WTC11 (cell line): ENCODE measurements around the gene KLK13. TPM values are rescaled to one million over a fixed set of nuclear protein-coding genes. Genes with fewer than 3 reads are reported as not detected.
A peak's percentile ranks its signal among the peaks of the same experiment; 100 is the strongest.

Experiments used
- ATAC-seq: fragments of 200-7000 bp; cut with Tn5 transposase; 2 replicates; pipeline ENCODE4 v1.10.0; 2021; ENCODE audit warnings: mild to moderate bottlenecking, moderate library complexity
- CTCF ChIA-PET: fragments of 300-600 bp; sonication (Branson Sonifier 250); formaldehyde crosslinking; loops from one replicate; lab custom pipeline; 2021; ENCODE audit warnings: antibody characterized with exemption; lab: Charles Lee
- POLR2A ChIA-PET: fragments of 350-600 bp; sonication (Branson Sonifier 250); formaldehyde crosslinking; loops from one replicate; lab custom pipeline; 2021; ENCODE audit warnings: antibody characterized with exemption; lab: Charles Lee
- DNase-seq: peaks from one replicate; pipeline ENCODE4 v3.0.0; 2021; ENCODE audit warnings: low spot score
- H3K27ac Mint-ChIP-seq: 2 replicates; pipeline ENCODE4 v1.8.0; 2021; ENCODE audit warnings: mixed read lengths
- H3K27me3 Mint-ChIP-seq: 2 replicates; pipeline ENCODE4 v1.8.0; 2021; ENCODE audit warnings: low read depth, mild to moderate bottlenecking, moderate library complexity, mixed read lengths
- H3K36me3 Mint-ChIP-seq: 2 replicates; pipeline ENCODE4 v1.8.0; 2021; ENCODE audit warnings: mixed read lengths
- H3K4me1 Mint-ChIP-seq: 2 replicates; pipeline ENCODE4 v1.8.0; 2022; ENCODE audit warnings: mixed read lengths
- H3K4me3 Mint-ChIP-seq: 2 replicates; pipeline ENCODE4 v1.8.0; 2021; ENCODE audit warnings: mild to moderate bottlenecking, moderate library complexity, mixed read lengths
- H3K9me3 Mint-ChIP-seq: 2 replicates; pipeline ENCODE4 v1.8.0; 2021; ENCODE audit warnings: mixed read lengths
- ATF6 ChIP-seq: sonication (generic); formaldehyde crosslinking; IDR thresholded peaks from 2 replicates; pipeline ENCODE4 v1.8.1; 2023; ENCODE audit warnings: mild to moderate bottlenecking, missing genetic modification reagents
- CREB1 ChIP-seq: sonication (generic); formaldehyde crosslinking; IDR thresholded peaks from 2 replicates; pipeline ENCODE4 v1.8.0; 2023; ENCODE audit warnings: mild to moderate bottlenecking, missing genetic modification reagents
- CTCF ChIP-seq: fragments of 200-600 bp; IDR thresholded peaks from 2 replicates; pipeline ENCODE4 v1.8.0; 2022; ENCODE audit warnings: antibody characterized with exemption
- ELF4 ChIP-seq: sonication (generic); formaldehyde crosslinking; IDR thresholded peaks from 2 replicates; pipeline ENCODE4 v1.8.1; 2022; ENCODE audit warnings: low read depth, mild to moderate bottlenecking, moderate library complexity, missing genetic modification reagents
- FOXJ3 ChIP-seq: sonication (generic); formaldehyde crosslinking; IDR thresholded peaks from 2 replicates; pipeline ENCODE4 v1.9.0; 2021; ENCODE audit warnings: missing genetic modification reagents, mild to moderate bottlenecking, borderline replicate concordance
- FOXK1 ChIP-seq: sonication (generic); formaldehyde crosslinking; IDR thresholded peaks from 2 replicates; pipeline ENCODE4 v1.8.0; 2022; ENCODE audit warnings: mild to moderate bottlenecking, moderate library complexity, missing genetic modification reagents
- GRHL2 ChIP-seq: fragments of 250-450 bp; sonication (Bioruptor Pico); IDR thresholded peaks from 2 replicates; pipeline ENCODE4 v1.8.0; 2022; ENCODE audit warnings: mild to moderate bottlenecking, moderate library complexity; ENCODE audit not compliant: insufficient replicate concordance, severe bottlenecking
- MLX ChIP-seq: sonication (generic); formaldehyde crosslinking; IDR thresholded peaks from 2 replicates; pipeline ENCODE4 v1.8.1; 2023; ENCODE audit warnings: mild to moderate bottlenecking, missing genetic modification reagents, moderate library complexity
- NR1H2 ChIP-seq: sonication (generic); formaldehyde crosslinking; IDR thresholded peaks from 2 replicates; pipeline ENCODE4 v1.9.0; 2021; ENCODE audit warnings: mild to moderate bottlenecking, moderate library complexity, missing genetic modification reagents
- NR3C1 ChIP-seq: sonication (generic); formaldehyde crosslinking; conservative IDR thresholded peaks from 2 replicates; pipeline ENCODE4 v1.8.1; 2023; ENCODE audit warnings: low read depth, mild to moderate bottlenecking, missing genetic modification reagents
- OVOL2 ChIP-seq: fragments of 250-450 bp; sonication (Bioruptor Pico); IDR thresholded peaks from 2 replicates; pipeline ENCODE4 v1.9.0; 2021; ENCODE audit warnings: mild to moderate bottlenecking, borderline replicate concordance
- RELA ChIP-seq: sonication (generic); formaldehyde crosslinking; IDR thresholded peaks from 2 replicates; pipeline ENCODE4 v1.8.1; 2022; ENCODE audit warnings: missing genetic modification reagents, mild to moderate bottlenecking, borderline replicate concordance
- TCF7 ChIP-seq: sonication (generic); formaldehyde crosslinking; IDR thresholded peaks from 2 replicates; pipeline ENCODE4 v1.8.0; 2022; ENCODE audit warnings: mild to moderate bottlenecking, low read depth, missing genetic modification reagents, moderate library complexity
- TEAD4 ChIP-seq: sonication (generic); formaldehyde crosslinking; IDR thresholded peaks from 2 replicates; pipeline ENCODE4 v1.8.0; 2022; ENCODE audit warnings: mild to moderate bottlenecking, missing genetic modification reagents
- ZMAT4 ChIP-seq: fragments of 250-450 bp; sonication (Bioruptor Pico); IDR thresholded peaks from 2 replicates; pipeline ENCODE4 v1.9.0; 2021; ENCODE audit warnings: mild to moderate bottlenecking
- total RNA-seq: library from RNA; stranded (reverse); gene quantifications from 3 replicates; pipeline ENCODE4 v1.2.3, GENCODE V29; 2021
- TF ChIP-seq, protein P1 (sequence below): sonication (generic); formaldehyde crosslinking; IDR thresholded peaks from 2 replicates; pipeline ENCODE4 v1.8.0; 2022; ENCODE audit warnings: mild to moderate bottlenecking, missing genetic modification reagents
- TF ChIP-seq, protein P2 (sequence below): sonication (generic); formaldehyde crosslinking; IDR thresholded peaks from 2 replicates; pipeline ENCODE4 v1.8.0; 2022; ENCODE audit warnings: mild to moderate bottlenecking, missing genetic modification reagents
- TF ChIP-seq, protein P3 (sequence below): fragments of 250-450 bp; sonication (Bioruptor Pico); IDR thresholded peaks from 2 replicates; pipeline ENCODE4 v1.8.0; 2021; ENCODE audit warnings: mild to moderate bottlenecking
- TF ChIP-seq, protein P4 (sequence below): sonication (generic); formaldehyde crosslinking; IDR thresholded peaks from 2 replicates; pipeline ENCODE4 v1.8.1; 2022; ENCODE audit warnings: missing genetic modification reagents, borderline replicate concordance

The KLK13 gene
- total RNA-seq, 1 experiment from 2014 or later, result 3.1 TPM

- TF ChIP-seq ATF6 (CRISPR knock-in tag) (no peak), TEAD4 (no peak), ELF4 (no peak), CREB1 (no peak), OVOL2 (CRISPR knock-in tag) (no peak)
Observed at GRCh38 chr19:51066393-51067186, 1.7 kb upstream of the KLK13 start (continued).

GRCh38 chr19:51065221-51065960 is 499 bp upstream of the KLK13 start:
- H3K27ac Mint-ChIP-seq, result no peak overlapping the region
- no peak for TF ChIP-seq ELF4
- TF ChIP-seq, protein P1, sequence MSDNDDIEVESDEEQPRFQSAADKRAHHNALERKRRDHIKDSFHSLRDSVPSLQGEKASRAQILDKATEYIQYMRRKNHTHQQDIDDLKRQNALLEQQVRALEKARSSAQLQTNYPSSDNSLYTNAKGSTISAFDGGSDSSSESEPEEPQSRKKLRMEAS (CRISPR knock-in tag), result 0 out of 2 replicates have a peak, but pooled peaks have one; percentile 14
- H3K4me3 Mint-ChIP-seq, result peak overlapping the region; percentile 76
- ChIA-PET CTCF (interaction anchor here (0.8 to 3.0 kb wide), 11 partner anchors 13 to 269 kb away, joined by 3 to 19 read pairs (median 5); partner anchors contain the start of genes KLK10 and KLK11), POLR2A (interaction anchor here (1.5 to 1.7 kb wide), 2 partner anchors 47 to 48 kb away, joined by 3 to 5 read pairs; no protein-coding TSS in a partner anchor)
- peaks cover 10% of the 10 kb centered on the region for H3K27me3 Mint-ChIP-seq
- no peak for DNase-seq
- peaks cover 8% of the 10 kb centered on the region for H3K4me1 Mint-ChIP-seq
- H3K36me3 Mint-ChIP-seq, result no peaks in the 10 kb centered on the region
- peak; percentile 80 for ATAC-seq
- H3K9me3 Mint-ChIP-seq, result peaks cover 17% of the 10 kb centered on the region

- ATAC-seq (no peak), DNase-seq (no peak)
- Mint-ChIP-seq H3K9me3 (peaks cover 17% of the 10 kb centered on the region), H3K27me3 (peaks cover 10% of the 10 kb centered on the region), H3K36me3 (no peaks in the 10 kb centered on the region), H3K4me1 (peaks cover 8% of the 10 kb centered on the region), H3K4me3 (peak overlapping the region; percentile 53), H3K27ac (no peak overlapping the region)
- CTCF ChIA-PET, result interaction anchor here (0.6 to 3.0 kb wide), 3 partner anchors 11 to 318 kb away, joined by 4 to 19 read pairs (median 6); no protein-coding TSS in a partner anchor
- POLR2A ChIA-PET, result interaction anchor here (0.6 kb wide), 1 partner anchor 46 kb away, joined by 3 read pairs; no protein-coding TSS in a partner anchor
- TF ChIP-seq NR3C1 (no peak), NR1H2 (no peak), CTCF (no peak)
- TF ChIP-seq, protein P2, sequence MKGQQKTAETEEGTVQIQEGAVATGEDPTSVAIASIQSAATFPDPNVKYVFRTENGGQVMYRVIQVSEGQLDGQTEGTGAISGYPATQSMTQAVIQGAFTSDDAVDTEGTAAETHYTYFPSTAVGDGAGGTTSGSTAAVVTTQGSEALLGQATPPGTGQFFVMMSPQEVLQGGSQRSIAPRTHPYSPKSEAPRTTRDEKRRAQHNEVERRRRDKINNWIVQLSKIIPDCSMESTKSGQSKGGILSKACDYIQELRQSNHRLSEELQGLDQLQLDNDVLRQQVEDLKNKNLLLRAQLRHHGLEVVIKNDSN (CRISPR knock-in tag), result no peak
Observed at GRCh38 chr19:51063664-51064063, 1.2 kb downstream of the KLK13 start.

- CTCF ChIA-PET, result no interaction called here
- ATAC-seq (no peak), DNase-seq (no peak)
- Mint-ChIP-seq H3K4me1 (peaks cover 5% of the 10 kb centered on the region), H3K36me3 (no peaks in the 10 kb centered on the region), H3K4me3 (no peak overlapping the region), H3K27ac (no peak overlapping the region), H3K27me3 (peaks cover 8% of the 10 kb centered on the region), H3K9me3 (peaks cover 10% of the 10 kb centered on the region)
- TF ChIP-seq RELA, result no peak
- TF ChIP-seq MLX (CRISPR knock-in tag), result no peak
- no peak for TF ChIP-seq GRHL2
- TF ChIP-seq, protein P3, sequence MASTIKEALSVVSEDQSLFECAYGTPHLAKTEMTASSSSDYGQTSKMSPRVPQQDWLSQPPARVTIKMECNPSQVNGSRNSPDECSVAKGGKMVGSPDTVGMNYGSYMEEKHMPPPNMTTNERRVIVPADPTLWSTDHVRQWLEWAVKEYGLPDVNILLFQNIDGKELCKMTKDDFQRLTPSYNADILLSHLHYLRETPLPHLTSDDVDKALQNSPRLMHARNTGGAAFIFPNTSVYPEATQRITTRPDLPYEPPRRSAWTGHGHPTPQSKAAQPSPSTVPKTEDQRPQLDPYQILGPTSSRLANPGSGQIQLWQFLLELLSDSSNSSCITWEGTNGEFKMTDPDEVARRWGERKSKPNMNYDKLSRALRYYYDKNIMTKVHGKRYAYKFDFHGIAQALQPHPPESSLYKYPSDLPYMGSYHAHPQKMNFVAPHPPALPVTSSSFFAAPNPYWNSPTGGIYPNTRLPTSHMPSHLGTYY (CRISPR knock-in tag), result no peak
- TF ChIP-seq FOXK1 (CRISPR knock-in tag), result no peak
- TF ChIP-seq, protein P4, sequence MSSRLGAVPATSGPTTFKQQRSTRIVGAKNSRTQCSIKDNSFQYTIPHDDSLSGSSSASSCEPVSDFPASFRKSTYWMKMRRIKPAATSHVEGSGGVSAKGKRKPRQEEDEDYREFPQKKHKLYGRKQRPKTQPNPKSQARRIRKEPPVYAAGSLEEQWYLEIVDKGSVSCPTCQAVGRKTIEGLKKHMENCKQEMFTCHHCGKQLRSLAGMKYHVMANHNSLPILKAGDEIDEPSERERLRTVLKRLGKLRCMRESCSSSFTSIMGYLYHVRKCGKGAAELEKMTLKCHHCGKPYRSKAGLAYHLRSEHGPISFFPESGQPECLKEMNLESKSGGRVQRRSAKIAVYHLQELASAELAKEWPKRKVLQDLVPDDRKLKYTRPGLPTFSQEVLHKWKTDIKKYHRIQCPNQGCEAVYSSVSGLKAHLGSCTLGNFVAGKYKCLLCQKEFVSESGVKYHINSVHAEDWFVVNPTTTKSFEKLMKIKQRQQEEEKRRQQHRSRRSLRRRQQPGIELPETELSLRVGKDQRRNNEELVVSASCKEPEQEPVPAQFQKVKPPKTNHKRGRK (CRISPR knock-in tag), result no peak
- no peak for TF ChIP-seq ZMAT4 (CRISPR knock-in tag)
- TF ChIP-seq TCF7 (CRISPR knock-in tag), result no peak
- no peak for TF ChIP-seq FOXJ3 (CRISPR knock-in tag)
- no peak for TF ChIP-seq TEAD4
- POLR2A ChIA-PET, result no interaction called here
Observed at GRCh38 chr19:51060973-51061372, 3.9 kb downstream of the KLK13 start.
